Osteocyte (in vitro differentiated cells): ENCODE measurements around the gene SPECC1. TPM values are rescaled to one million over a fixed set of nuclear protein-coding genes. Genes with fewer than 3 reads are reported as not detected.

Experiments used
- DNase-seq: peaks from one replicate; pipeline ENCODE4 v3.0.0; 2021; ENCODE audit warnings: mixed read lengths; ENCODE audit not compliant: unreplicated experiment; ENCODE audit errors: extremely low spot score
- H3K27ac Mint-ChIP-seq: one replicate; pipeline ENCODE4 v1.8.0; 2021; ENCODE audit warnings: mild to moderate bottlenecking, mixed read lengths; ENCODE audit not compliant: unreplicated experiment
- H3K27me3 Mint-ChIP-seq: one replicate; pipeline ENCODE4 v1.8.0; 2021; ENCODE audit warnings: mixed read lengths; ENCODE audit not compliant: unreplicated experiment
- H3K36me3 Mint-ChIP-seq: one replicate; pipeline ENCODE4 v1.8.0; 2021; ENCODE audit warnings: mixed read lengths; ENCODE audit not compliant: unreplicated experiment
- H3K4me1 Mint-ChIP-seq: one replicate; pipeline ENCODE4 v1.8.0; 2021; ENCODE audit warnings: mixed read lengths; ENCODE audit not compliant: unreplicated experiment
- H3K4me3 Mint-ChIP-seq: one replicate; pipeline ENCODE4 v1.8.0; 2021; ENCODE audit warnings: mild to moderate bottlenecking, moderate library complexity, mixed read lengths; ENCODE audit not compliant: unreplicated experiment
- H3K9me3 Mint-ChIP-seq: one replicate; pipeline ENCODE4 v1.8.0; 2021; ENCODE audit warnings: mixed read lengths; ENCODE audit not compliant: unreplicated experiment
- CTCF ChIP-seq: fragments of 200-600 bp; sonication (generic); IDR thresholded peaks from 2 replicates; pipeline ENCODE4 v1.5.0; 2021; ENCODE audit warnings: antibody characterized with exemption, mild to moderate bottlenecking, moderate library complexity
- total RNA-seq: library from RNA; stranded (reverse); gene quantifications from 2 replicates; pipeline ENCODE4 v1.2.1, GENCODE V29; 2021

SPECC1 gene
- total RNA-seq, 1 donor from 2014 or later = 12.1 TPM

- TF ChIP-seq CTCF = no peak
- Mint-ChIP-seq H3K4me3 (no peak overlapping the region), H3K36me3 (no peaks in the 10 kb centered on the region), H3K27ac (no peak overlapping the region), H3K9me3 (peaks cover 6% of the 10 kb centered on the region), H3K4me1 (peaks cover 19% of the 10 kb centered on the region), H3K27me3 (peaks cover 3% of the 10 kb centered on the region)
- peak; percentile 36 for DNase-seq
Observed at GRCh38 chr17:20087538-20088250, 78.5 kb downstream of the SPECC1 start.

GRCh38 chr17:20089756-20090547, 80.8 kb downstream of the SPECC1 start:
- peaks cover 10% of the 10 kb centered on the region for H3K27me3 Mint-ChIP-seq
- no peaks in the 10 kb centered on the region for H3K36me3 Mint-ChIP-seq
- H3K4me3 Mint-ChIP-seq = no peak overlapping the region
- no peaks in the 10 kb centered on the region for H3K9me3 Mint-ChIP-seq
- peaks cover 29% of the 10 kb centered on the region for H3K4me1 Mint-ChIP-seq
- no peak overlapping the region for H3K27ac Mint-ChIP-seq
- peak; percentile 76 for DNase-seq
- no peak for TF ChIP-seq CTCF

GRCh38 chr17:20091174-20092029, 82.2 kb downstream of the SPECC1 start:
- peaks cover 41% of the 10 kb centered on the region for H3K4me1 Mint-ChIP-seq
- peak; percentile 44 for DNase-seq
- H3K27ac Mint-ChIP-seq = peak overlapping the region; percentile 85
- peaks cover 11% of the 10 kb centered on the region for H3K27me3 Mint-ChIP-seq
- H3K4me3 Mint-ChIP-seq = no peak overlapping the region
- no peak for TF ChIP-seq CTCF
- H3K9me3 Mint-ChIP-seq = no peaks in the 10 kb centered on the region
- no peaks in the 10 kb centered on the region for H3K36me3 Mint-ChIP-seq

- peaks cover 11% of the 10 kb centered on the region for H3K27me3 Mint-ChIP-seq
- peak overlapping the region; percentile 85 for H3K27ac Mint-ChIP-seq
- TF ChIP-seq CTCF = no peak
- no peaks in the 10 kb centered on the region for H3K9me3 Mint-ChIP-seq
- peak; percentile 21 for DNase-seq
- H3K4me1 Mint-ChIP-seq = peaks cover 41% of the 10 kb centered on the region
- H3K4me3 Mint-ChIP-seq = no peak overlapping the region
- H3K36me3 Mint-ChIP-seq = no peaks in the 10 kb centered on the region
Observed at GRCh38 chr17:20092261-20092867, 83.2 kb downstream of the SPECC1 start.
